GM08714 (cell line): ENCODE data around the gene OR13C3.
"Not testable (repeated sequence)": the region's sequence is repeated elsewhere in the genome, so short reads cannot be mapped to it uniquely, and the experiment has no call there.

Source experiments
- H3K4me3 ChIP-seq: fragments of 200-500 bp; sonication (Bioruptor generic); 2 replicates; pipeline ENCODE4 v1.5.1; 2014; ENCODE audit warnings: mild to moderate bottlenecking, low read length, inconsistent platforms
- ZNF274 ChIP-seq: IDR thresholded peaks from 2 replicates; pipeline ENCODE4 v1.6.1; 2012; ENCODE audit warnings: mild to moderate bottlenecking, low read depth, low read length

The OR13C3 gene

GRCh38 chr9:104536756-104537155 lies at the start of gene OR13C3:
OR13C3 (minus strand) TSS chr9:104536856; CDS start chr9:104536723, 133 bp downstream.
- TF ChIP-seq ZNF274, result no peak
- H3K4me3 ChIP-seq, result no peak within 1 kb of the TSS

DNA sequence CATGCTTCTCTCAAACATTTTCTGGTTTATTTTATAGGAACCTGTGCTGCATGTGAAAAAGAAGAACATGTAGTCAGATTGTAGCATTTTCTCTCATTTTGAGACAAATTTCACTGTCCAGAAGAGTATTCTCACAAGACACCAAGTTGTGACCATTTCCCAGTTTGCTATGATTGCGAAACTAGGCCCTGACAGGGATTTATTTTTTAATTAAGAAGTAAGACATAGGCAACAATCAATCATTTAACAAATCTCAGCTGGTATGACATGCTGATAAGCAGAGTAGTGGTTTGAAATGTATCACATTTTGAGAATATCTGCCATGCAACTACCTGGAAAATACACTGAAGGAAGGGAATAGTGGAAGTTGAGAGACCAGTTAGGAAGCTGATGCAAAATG lies 43.9 kb upstream of the OR13C3 start:
- no peak overlapping the region for H3K4me3 ChIP-seq
- TF ChIP-seq ZNF274, result no peak

- no peak for TF ChIP-seq ZNF274
- no peak overlapping the region for H3K4me3 ChIP-seq
Observed at GRCh38 chr9:104577263-104577662, 40.6 kb upstream of the OR13C3 start.

GRCh38 chr9:104575456-104575855 lies 38.8 kb upstream of the OR13C3 start:
- no peak overlapping the region for H3K4me3 ChIP-seq
- no peak for TF ChIP-seq ZNF274

- H3K4me3 ChIP-seq, result no peak overlapping the region
- no peak for TF ChIP-seq ZNF274
Observed at GRCh38 chr9:104572612-104573011, 36.0 kb upstream of the OR13C3 start.

- H3K4me3 ChIP-seq, result no peak within 1 kb of the TSS
- no peak for TF ChIP-seq ZNF274
Observed at GRCh38 chr9:104568868-104569267, 32.2 kb upstream of the OR13C3 start, which contains the start of gene OR13C8. OR13C8 (plus strand) TSS chr9:104569168; CDS start chr9:104569168, 0 bp downstream.

GRCh38 chr9:104564358-104564757 lies 27.7 kb upstream of the OR13C3 start:
- H3K4me3 ChIP-seq, result no peak overlapping the region
- no peak for TF ChIP-seq ZNF274

- no peak overlapping the region for H3K4me3 ChIP-seq
- TF ChIP-seq ZNF274, result no peak
Observed at GRCh38 chr9:104556830-104557634, 20.4 kb upstream of the OR13C3 start.

DNA sequence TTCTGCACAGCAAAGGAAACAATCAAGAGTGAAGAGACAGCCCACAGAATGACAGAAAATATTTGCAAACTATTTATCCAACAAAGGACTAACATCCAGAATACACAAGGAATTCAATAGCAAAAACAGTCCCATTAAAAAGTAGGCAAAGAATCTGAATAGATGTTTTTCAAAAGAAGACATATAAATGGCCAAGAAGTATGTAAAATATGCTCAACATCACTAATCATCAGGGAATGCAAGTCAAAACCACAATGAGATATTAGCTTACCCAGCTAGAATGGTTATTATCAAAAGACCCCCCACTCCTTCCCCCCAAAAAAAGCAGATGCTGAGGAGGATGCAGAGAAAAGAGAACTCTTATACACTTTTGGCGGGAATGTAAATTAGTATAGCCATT lies 18.9 kb upstream of the OR13C3 start:
- H3K4me3 ChIP-seq, result no peak overlapping the region
- TF ChIP-seq ZNF274, result no peak

GRCh38 chr9:104553261-104553660 lies 16.6 kb upstream of the OR13C3 start:
- no peak overlapping the region for H3K4me3 ChIP-seq
- no peak for TF ChIP-seq ZNF274

- no peak for TF ChIP-seq ZNF274
- no peak overlapping the region for H3K4me3 ChIP-seq
Observed at GRCh38 chr9:104544644-104545043, 8.0 kb upstream of the OR13C3 start.

- TF ChIP-seq ZNF274, result no peak
- no peak overlapping the region for H3K4me3 ChIP-seq
Observed at GRCh38 chr9:104539275-104539674, 2.6 kb upstream of the OR13C3 start.

DNA sequence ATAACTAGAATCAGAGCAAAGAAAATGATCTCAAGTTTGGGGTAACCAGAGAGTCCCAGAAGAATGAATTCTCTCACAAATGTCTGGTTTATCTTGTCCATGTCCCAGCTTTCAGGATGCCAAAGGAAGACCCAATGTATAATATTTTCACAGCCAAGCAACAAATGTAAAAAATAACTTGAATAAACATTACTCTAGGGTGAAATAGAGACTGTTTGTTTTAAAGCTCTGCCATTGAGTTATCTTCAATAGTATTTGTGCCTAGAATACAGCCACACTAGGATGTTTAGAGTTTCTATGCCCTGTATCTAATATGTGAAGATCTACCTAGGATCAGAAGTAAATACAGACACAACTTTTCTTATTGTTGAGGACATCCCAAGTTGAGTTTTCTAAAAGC lies 9.5 kb downstream of the OR13C3 start, which contains the start of gene OR13C4:
Gene OR13C4 (minus strand): TSS at position 101 of the 400 bp plus-strand sequence. CDS start 0 bp downstream, at position 101.
- no peak for TF ChIP-seq ZNF274
- H3K4me3 ChIP-seq, result no peak within 1 kb of the TSS

DNA sequence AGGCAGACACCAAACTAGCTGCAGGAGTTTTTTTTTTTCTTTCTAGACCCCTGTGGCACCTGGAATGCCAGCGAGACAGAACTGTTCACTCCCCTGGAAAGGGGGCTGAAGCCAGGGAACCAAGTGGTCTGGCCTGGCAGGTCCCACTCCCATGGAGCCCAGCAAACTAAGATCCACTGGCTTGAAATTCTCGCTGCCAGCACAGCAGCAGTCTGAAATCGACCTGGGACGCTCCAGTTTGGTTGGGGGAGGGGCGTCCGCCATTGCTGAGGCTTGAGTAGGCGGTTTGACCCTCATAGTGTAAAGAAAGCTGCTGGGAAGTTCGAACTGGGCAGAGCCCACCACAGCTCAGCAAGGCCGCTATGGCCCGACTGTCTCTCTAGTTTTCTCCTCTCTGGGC lies 16.4 kb downstream of the OR13C3 start:
- H3K4me3 ChIP-seq, result not testable (repeated sequence)

- no peak overlapping the region for H3K4me3 ChIP-seq
- no peak for TF ChIP-seq ZNF274
Observed at GRCh38 chr9:104514901-104515300, 21.8 kb downstream of the OR13C3 start.

DNA sequence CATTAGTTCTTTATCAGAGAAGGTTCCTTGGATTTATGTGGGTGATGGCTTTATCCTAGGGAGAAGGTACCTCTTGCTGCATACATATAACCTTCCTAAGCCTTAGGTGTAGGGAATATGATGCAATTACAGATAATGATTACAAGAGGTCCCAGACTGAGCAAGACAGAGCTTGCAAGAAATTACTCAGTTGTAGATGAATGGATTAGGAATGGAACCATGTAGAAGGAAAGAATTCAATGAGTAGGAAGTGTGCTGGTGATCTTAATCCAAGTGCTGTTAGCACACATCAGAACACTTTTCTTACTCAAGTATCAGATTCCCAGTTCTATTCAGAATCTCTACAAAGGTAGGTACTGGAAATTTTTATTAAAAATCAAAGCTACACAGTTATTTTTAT lies 30.1 kb downstream of the OR13C3 start:
- H3K4me3 ChIP-seq, result no peak overlapping the region
- TF ChIP-seq ZNF274, result no peak

DNA sequence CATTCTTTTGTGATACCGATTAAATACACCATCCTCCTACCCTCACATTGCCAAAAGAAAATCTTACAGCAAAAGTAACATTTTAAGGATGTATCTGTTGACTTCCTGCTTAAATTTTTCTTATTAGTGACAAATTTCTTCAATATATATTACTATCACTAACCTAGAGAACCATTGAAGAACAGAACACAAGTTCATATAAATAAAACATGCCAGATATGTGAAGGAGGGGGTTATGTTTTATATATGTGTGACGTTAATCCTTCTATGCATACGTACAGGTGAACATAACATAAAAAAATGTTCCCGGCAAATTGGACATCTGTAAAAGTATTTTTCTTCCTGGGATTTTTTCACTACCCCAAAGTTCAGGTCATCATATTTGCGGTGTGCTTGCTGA lies 32.7 kb downstream of the OR13C3 start, which contains the start of gene OR13F1:
Gene OR13F1 (plus strand): TSS at position 301 of the 400 bp plus-strand sequence. CDS start 0 bp downstream, at position 301.
- H3K4me3 ChIP-seq, result no peak within 1 kb of the TSS
- no peak for TF ChIP-seq ZNF274
